Uterus (tissue), 2 donors: ENCODE measurements around the gene LIN7B.

Experiments used
- CTCF ChIP-seq, 4 experiments: fragments of 200-600 bp in 2 of 4; fragments of 450-650 bp in 2 of 4; sonication (generic) in 2 of 4; IDR thresholded peaks; one replicate each; pipeline ENCODE4 v1.5.1; 2016 to 2019; ENCODE audit warnings: antibody characterized with exemption in 4 of 4, mild to moderate bottlenecking in 2 of 4, moderate library complexity in 1 of 4
- POLR2A ChIP-seq, 2 donors: fragments of 450-650 bp; IDR thresholded peaks; one replicate each; pipeline ENCODE4 v1.6.1; 2016; ENCODE audit warnings: antibody characterized with exemption in 2 of 2, mild to moderate bottlenecking in 1 of 2, moderate library complexity in 1 of 2

- TF ChIP-seq CTCF (IDR thresholded peaks at IDR 0.05) (no peak), POLR2A (IDR thresholded peaks at IDR 0.05) (no peak)
These were observed 35.5 kb downstream of the LIN7B start for GRCh38 chr19:49149652-49150105.
